ENCODE measurements around the gene TBC1D9. TPM values are rescaled to one million over a fixed set of nuclear protein-coding genes. Genes with fewer than 3 reads are reported as not detected.

Gene TBC1D9
- total and polyA plus RNA-seq, 7 donors = 1.6 to 5.4 (median 2.1) TPM

DNA sequence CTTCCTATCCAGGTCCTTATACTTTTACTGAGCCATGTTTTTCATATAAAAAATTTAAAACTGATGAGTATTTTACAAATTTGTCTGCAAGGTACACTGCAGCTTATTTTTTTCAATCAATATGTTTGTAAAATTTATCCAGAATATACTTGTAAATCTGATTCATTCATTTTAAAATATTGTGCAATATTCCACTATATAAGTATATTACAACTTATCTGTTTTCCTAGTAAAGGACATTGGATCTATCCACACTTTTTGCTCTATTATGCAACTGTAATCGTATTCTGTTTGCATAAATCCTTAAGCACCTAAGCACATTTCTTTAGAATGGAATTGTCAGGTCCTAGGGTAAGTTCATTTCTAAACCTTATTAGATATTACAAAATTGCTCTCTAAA lies 49.5 kb downstream of the TBC1D9 start:
- ATAC-seq = no peak
- DNase-seq = no peak
- no peaks in the 10 kb centered on the region for H3K9me3 ChIP-seq
- 92 to 98% (median 95%) methylated on average over 1 of the region's 1 CpG for WGBS, 3 donors
- no peaks in the 10 kb centered on the region for H3K27me3 ChIP-seq (ENCODE audit: insufficient read depth in 3 of 3, low read length in 2 of 3)
- H3K27ac ChIP-seq = no peak overlapping the region
- H3K4me1 ChIP-seq = no peaks in the 10 kb centered on the region
- no peaks in the 10 kb centered on the region for H3K36me3 ChIP-seq (ENCODE audit: insufficient read depth in 1 of 2, low read depth in 1 of 2)
- TF ChIP-seq, protein P1, sequence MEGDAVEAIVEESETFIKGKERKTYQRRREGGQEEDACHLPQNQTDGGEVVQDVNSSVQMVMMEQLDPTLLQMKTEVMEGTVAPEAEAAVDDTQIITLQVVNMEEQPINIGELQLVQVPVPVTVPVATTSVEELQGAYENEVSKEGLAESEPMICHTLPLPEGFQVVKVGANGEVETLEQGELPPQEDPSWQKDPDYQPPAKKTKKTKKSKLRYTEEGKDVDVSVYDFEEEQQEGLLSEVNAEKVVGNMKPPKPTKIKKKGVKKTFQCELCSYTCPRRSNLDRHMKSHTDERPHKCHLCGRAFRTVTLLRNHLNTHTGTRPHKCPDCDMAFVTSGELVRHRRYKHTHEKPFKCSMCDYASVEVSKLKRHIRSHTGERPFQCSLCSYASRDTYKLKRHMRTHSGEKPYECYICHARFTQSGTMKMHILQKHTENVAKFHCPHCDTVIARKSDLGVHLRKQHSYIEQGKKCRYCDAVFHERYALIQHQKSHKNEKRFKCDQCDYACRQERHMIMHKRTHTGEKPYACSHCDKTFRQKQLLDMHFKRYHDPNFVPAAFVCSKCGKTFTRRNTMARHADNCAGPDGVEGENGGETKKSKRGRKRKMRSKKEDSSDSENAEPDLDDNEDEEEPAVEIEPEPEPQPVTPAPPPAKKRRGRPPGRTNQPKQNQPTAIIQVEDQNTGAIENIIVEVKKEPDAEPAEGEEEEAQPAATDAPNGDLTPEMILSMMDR (IDR thresholded peaks at IDR 0.05) = no peak
- intact Hi-C loops (cut with DNase I) = no loop called here
- H3K4me3 ChIP-seq = no peak overlapping the region

DNA sequence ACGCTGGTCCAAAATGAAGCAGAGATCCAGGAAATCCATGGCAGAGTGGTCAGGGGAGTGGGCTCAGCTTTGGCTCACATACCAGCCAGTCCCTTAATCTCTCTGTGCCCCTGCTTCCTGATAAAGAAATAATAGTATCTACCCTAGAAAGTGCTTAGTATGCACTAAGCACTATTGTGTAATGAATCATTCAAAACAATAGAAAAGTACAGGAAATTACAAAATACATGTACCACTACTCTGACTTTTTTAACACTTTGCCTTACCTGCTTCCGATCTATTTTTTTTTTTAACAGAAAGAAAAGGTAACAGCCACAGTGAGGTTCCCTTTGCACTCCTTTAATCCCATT lies 49.9 kb downstream of the TBC1D9 start:
- Histone ChIP-seq H3K36me3 (ENCODE audit: insufficient read depth in 1 of 2, low read depth in 1 of 2) (no peaks in the 10 kb centered on the region), H3K9me3 (no peaks in the 10 kb centered on the region), H3K27me3 (ENCODE audit: insufficient read depth in 3 of 3, low read length in 2 of 3) (no peaks in the 10 kb centered on the region), H3K27ac (no peak overlapping the region), H3K4me1 (no peaks in the 10 kb centered on the region), H3K4me3 (no peak overlapping the region)
- intact Hi-C loops (cut with DNase I) = no loop called here
- WGBS, 3 donors = 76 to 89% (median 82%) methylated on average over 2 of the region's 2 CpGs
- TF ChIP-seq, protein P1 (IDR thresholded peaks at IDR 0.05) = no peak
- DNase-seq (no peak), ATAC-seq (no peak)

DNA sequence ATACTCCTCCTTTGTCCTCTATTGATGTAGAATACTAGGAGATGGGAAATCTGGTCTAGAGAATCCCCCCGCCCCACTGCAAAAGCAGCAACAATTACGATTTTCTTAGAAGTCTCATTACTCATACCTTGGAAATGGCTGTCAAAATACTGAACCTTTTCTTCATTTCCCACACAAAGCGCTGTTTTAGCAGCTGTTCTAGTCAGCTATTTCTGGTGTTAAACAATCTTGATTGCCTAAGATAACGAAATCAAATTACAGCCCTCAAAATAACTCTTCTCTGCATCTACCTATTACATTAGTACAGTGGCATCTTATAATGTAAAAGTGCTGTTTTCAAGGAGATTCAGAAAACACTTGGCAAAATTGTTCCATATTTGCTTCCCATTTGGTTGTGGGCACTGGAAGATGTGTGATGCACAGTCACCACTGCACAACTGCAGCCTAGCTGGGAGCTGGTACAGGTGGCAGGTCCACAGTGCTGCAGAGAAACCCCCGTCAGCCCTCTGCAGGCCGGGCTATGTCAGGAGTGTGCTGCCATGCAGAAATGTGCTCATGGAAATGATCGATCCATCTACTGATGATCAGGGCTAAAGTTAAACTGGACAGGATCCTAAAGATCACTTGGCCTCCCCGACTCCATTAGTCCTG lies 50.4 kb downstream of the TBC1D9 start:
- DNase-seq (no peak), ATAC-seq (no peak)
- intact Hi-C loops (cut with DNase I) = no loop called here
- TF ChIP-seq, protein P1 (IDR thresholded peaks at IDR 0.05) = no peak
- WGBS, 3 donors = 86 to 93% (median 87%) methylated on average over 8 of the region's 8 CpGs
- Histone ChIP-seq H3K4me1 (no peaks in the 10 kb centered on the region), H3K4me3 (no peak overlapping the region), H3K27ac (no peak overlapping the region), H3K27me3 (ENCODE audit: insufficient read depth in 3 of 3, low read length in 2 of 3) (no peaks in the 10 kb centered on the region), H3K36me3 (ENCODE audit: insufficient read depth in 1 of 2, low read depth in 1 of 2) (no peaks in the 10 kb centered on the region), H3K9me3 (no peaks in the 10 kb centered on the region)

DNA sequence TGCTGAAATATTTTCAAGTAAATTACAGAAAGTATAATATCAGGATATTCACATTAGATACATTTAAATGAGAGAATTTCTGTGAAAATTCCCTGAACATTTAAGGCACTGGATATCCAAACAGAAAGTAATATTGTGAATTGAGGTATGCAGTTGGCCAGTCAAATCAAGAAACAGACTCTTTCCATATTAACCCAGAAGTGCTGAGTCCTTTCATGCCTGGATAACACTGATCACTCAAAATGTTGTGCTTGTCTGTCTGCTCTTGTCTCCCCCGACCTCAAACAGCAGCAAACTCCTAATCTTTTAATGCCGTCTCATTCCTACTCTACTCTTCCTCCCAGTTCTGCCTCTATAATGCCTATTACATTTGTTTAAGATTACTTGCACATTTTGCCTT lies 51.2 kb downstream of the TBC1D9 start:
- no peaks in the 10 kb centered on the region for H3K9me3 ChIP-seq
- H3K4me3 ChIP-seq = no peak overlapping the region
- H3K27me3 ChIP-seq (ENCODE audit: insufficient read depth in 3 of 3, low read length in 2 of 3) = no peaks in the 10 kb centered on the region
- TF ChIP-seq, protein P1 (IDR thresholded peaks at IDR 0.05) = no peak
- WGBS, 3 donors = 82 to 96% (median 92%) methylated on average over 2 of the region's 2 CpGs
- intact Hi-C loops (cut with DNase I) = no loop called here
- ATAC-seq (no peak), DNase-seq (no peak)
- H3K36me3 ChIP-seq (ENCODE audit: insufficient read depth in 1 of 2, low read depth in 1 of 2) = no peaks in the 10 kb centered on the region
- H3K4me1 ChIP-seq = no peaks in the 10 kb centered on the region
- H3K27ac ChIP-seq = no peak overlapping the region

DNA sequence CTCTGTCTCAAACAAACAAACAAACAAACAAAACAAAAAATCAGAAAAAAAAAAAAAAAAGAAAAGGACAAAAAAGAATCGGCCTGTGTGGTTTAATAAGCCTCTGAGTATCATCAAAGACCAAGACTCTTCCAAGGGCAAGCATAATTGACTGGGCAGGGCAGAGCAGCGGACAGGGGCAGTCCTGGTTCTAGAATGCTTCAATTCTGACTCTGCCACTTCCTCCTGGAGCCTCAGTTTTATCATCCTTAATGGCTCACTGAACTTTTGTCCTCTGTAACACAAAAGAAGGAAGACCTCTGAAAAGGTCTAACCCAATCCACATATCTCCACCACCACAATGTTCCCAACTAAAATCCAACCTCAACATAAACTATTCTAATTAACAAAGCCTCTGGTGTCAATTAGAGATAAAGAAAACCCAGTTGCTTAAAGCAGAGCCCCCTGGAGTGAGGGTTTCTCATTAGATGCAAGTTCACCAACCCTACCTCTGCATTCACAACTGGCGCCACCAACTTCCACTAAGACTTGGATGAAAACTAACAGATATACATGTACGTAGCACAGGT lies 51.7 kb downstream of the TBC1D9 start:
- Histone ChIP-seq H3K27ac (no peak overlapping the region), H3K4me1 (no peaks in the 10 kb centered on the region), H3K4me3 (no peak overlapping the region), H3K27me3 (ENCODE audit: insufficient read depth in 3 of 3, low read length in 2 of 3) (no peaks in the 10 kb centered on the region), H3K9me3 (no peaks in the 10 kb centered on the region), H3K36me3 (ENCODE audit: insufficient read depth in 1 of 2, low read depth in 1 of 2) (no peaks in the 10 kb centered on the region)
- 96 to 97% (median 97%) methylated on average over 4 of the region's 4 CpGs for WGBS, 3 donors
- intact Hi-C loops (cut with DNase I) = no loop called here
- DNase-seq (no peak), ATAC-seq (no peak)
- TF ChIP-seq, protein P1 (IDR thresholded peaks at IDR 0.05) = no peak

Data from psoas muscle (tissue), 8 donors.